Measurements from ENCODE around the gene S1PR1.

- TF ChIP-seq CTCF (IDR thresholded peaks at IDR 0.05) (no peak), EZH2 (IDR thresholded peaks at IDR 0.05) (peak; percentile 5), EZH2phosphoT487 (IDR thresholded peaks at IDR 0.05) (no peak)
These were observed 913 bp upstream of the S1PR1 start for GRCh38 chr1:101235696-101236515.
